HG03457 (cell line): ENCODE results near the gene STK38.
A peak's percentile ranks its signal among the peaks of the same experiment; 100 is the strongest.

Source experiments
- ATAC-seq: cut with Tn5 transposase; IDR thresholded peaks from one replicate; pipeline ENCODE4 v1.9.1; 2021; ENCODE audit warnings: moderate number of reproducible peaks; ENCODE audit not compliant: unreplicated experiment

STK38 gene

DNA sequence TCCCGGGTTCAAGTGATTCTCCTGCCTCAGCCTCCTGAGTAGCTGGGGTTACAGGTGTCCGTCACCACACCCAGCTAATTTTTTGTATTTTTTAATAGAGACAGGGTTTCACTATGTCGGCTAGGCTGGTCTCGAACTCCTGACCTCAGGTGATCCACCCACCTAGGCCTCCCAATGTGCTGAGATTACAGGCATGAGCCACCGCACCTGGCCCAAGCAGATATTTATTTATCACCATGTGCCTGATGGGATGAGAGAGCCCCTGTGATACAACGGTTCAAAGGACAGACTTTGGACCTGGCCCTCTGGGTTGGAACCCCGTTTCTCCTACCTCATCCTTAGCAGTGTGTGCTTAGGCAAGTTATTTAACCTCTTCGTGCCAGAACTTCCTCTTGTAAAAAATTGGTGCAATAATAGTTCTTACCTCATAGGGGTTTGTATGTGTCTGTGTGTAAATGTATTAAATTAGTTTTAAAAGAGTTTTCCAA, 19.2 kb upstream of the STK38 start:
- ATAC-seq = no peak

DNA sequence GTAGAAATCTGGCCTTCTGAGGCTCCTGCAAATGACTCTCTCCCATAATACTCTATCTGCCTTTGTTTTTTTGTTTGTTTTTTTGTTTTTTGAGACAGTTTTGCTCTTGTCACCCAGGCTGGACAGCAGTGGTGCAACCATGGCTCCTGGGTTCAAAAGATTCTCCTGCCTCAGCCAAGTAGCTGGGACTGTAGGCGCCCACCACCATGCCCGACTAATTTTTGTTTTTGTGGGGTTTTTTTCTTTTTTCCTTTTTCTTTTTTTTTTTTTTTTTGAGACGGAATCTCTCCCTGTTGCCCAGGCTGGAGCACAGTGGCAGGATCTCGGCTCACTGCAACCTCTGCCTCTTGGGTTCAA, 16.6 kb upstream of the STK38 start:
- no peak for ATAC-seq

DNA sequence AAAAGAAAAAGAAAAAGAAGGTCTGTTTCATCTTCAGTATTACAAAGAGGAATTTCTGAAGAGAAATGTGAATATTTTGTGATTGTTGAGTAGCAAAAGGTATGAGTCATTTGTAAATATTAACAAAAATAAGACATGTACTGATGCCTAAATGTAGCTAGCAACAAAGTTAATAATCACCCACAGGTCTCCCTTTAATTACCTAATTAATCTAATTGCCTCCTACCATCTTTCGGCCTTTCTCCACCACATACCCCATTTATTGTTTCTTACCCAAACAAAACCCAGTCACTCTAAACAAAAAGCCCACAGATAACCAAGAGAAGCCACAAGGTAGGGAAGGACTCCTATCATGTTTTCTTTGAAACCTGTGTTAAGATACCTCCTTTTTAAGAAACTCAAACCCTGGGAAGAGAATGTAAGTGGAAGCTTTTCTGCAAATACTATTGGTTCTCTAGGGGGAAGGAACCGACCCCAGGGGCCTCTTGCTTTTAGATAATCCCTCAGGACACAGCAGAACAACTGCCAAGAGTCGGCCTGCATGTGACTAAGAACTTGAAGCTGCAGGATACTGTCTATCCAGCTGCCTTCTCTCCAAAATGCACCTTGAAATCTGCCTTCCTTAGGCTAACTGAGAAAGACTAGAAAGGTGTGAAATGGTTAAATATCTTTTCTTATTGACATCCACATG, 16.1 kb upstream of the STK38 start:
- ATAC-seq = no peak

DNA sequence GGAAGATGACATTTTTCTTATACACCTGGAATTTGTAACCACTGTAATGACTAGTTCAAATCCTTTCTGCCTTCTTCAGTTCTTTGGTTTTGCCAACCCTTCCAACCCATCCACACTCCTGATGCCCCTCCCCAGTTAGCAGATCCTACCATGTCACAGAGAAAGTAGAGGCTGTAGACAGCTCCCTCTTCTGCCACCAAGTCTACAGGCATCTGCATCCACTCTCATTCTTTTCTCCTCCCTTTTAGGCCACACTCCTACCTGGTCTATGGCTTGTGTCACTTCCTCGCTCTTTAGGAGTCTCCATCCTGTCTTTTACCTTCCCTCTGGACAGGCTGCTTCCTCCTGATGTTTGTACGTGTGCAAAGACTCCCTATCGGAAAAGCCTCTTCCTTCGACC, 13.5 kb upstream of the STK38 start:
- no peak for ATAC-seq

DNA sequence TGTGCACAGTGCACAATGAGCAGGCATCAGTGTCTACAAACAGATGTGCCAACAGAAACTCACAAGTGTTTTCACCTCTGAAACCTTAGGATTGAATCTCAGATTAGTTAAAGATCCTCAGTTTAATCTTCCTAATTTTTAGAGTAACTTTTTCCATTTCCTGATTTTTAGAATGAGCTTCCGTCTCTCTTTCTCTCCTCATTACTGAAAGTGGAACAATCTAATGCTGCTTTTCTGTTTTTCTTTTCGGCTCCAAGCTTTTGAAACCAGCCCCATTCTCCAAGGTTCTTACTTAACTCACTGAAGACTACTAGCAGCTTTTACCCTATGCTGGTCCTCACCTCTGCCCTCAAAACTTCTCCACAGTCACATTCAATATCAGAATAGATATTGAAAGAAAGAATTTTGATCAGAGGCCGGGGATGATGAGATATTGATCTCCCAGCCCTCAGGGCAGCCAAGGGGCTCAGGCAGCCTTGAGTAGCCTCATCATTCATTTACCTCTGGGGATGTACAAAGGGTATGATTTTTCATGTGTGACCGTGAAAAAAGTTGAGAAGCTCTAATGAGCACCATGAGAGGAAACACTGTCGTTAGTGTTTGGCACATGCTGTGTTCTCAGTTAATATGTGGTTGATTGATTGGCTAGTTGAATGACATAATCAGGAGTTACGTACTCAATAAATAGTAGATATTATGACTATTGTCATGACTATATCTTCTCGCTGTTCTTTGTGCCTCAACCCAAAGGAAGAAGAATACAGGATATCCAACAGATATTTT, 11.9 kb upstream of the STK38 start:
- ATAC-seq = no peak

DNA sequence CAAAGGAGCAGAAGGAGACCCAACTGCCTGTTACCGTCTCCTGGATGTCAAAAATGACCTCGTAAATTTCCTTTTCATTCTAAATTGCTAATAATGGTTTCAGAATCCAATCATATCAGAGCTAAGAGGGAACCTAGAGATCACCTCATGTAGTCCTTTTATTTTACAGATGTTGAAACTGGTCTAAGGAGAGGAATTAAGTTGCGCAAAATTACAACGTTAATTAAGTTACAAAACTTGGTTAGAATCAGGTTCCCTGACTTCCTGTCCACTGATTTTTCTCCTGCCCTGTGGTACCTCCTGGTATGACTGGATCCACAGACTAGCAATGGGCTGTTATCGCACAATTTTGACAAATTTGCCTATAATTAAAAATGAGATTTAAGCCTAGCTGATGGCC, 9.0 kb upstream of the STK38 start:
- no peak for ATAC-seq

DNA sequence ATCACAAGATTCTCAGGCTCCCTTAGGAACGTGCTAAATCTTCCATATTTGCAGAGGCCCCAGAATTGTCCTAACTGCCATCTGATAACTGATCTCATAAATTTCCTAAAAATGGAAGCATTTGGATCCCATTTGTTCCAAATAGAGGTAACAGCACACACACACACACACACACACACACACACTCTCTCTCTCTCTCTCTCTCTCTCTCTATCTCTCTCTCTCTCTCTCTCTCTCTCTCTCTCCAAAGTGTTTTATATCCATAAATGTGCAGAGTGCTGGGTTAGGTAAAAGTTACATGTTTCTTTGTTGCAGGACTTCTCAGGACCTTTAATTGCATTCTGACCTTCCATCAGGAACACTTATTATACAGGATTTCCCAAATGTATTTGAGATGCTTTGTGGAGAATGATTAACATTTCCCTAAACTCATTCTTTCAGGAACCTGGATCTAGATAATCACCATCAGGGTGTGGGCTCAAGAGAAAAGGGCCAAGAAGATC, 8.5 kb upstream of the STK38 start:
- ATAC-seq = no peak

DNA sequence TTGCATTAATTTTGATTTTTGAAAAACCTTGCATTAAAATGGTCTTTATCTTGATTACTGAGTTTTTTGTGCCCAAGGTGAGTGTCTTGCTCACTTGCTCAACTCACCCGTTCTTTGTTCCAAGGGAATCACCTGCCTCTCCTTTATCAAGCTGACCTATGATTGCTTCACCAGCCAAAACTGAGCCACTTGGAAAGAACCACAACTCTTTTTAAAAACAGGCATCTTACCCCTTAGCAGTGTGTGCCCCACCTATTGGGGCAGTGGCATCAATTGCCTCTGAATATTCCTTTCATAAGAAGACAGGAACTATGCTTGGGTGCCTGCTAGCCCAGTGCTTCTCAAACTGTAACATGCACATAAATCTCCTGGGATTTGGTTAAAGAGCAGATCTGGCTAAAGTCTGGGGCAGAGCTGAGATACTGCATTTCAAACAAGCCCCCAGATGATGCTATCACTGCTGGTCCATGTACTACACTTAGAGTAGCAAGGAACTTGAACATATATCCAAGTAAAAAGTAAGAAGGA, 3.3 kb upstream of the STK38 start:
- no peak for ATAC-seq

DNA sequence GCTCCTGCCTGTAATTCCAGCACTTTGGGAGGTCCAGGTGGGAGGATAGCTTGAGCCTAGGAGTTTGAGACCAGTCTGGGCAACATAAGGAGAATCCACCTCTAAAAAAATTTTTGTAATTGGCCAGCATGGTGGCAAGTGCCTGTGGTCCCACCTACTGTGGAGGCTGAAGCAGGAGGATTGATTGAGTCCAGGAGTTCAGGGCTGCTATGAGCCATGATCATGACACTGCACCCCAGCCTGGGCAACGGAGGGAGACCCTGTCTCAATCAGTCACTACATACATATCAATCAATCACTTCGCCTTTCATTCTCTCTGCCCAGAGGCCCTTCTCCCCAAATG, 1.1 kb upstream of the STK38 start:
- no peak for ATAC-seq

DNA sequence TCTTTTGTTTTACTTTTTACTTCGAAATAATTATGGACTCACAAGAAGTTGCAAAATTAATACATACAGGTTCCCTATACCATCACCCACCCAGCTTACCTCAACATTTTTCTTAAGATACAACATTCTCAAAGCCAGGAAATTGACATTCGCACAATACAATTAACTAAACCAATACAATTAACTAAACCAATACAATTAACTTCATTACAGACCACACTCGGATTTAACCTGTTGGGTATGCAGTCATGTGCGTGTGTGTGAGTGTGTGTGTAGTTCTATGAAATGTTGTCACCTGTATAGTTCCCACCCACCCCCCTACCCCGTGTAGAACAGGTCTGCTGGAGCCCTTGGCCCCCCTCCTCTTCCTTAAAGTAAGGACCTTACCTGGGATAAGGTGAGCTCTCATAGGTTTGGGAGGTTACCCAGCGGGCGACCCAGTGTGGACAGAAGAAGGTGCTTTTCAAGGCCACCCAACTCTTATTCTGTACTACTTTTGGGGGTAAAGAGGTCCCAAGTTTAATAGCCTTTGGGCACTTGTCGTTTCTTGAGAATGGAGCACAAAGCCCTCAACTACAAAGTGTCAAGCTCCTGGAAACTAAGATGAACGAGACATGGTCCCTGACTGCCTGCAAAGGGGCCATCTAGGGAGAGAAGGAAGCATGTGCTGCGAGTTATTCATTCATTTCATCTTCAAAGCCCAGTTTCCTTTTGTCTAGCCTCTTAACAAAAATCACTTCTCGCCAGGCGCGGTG, 544 bp upstream of the STK38 start:
- ATAC-seq = no peak

DNA sequence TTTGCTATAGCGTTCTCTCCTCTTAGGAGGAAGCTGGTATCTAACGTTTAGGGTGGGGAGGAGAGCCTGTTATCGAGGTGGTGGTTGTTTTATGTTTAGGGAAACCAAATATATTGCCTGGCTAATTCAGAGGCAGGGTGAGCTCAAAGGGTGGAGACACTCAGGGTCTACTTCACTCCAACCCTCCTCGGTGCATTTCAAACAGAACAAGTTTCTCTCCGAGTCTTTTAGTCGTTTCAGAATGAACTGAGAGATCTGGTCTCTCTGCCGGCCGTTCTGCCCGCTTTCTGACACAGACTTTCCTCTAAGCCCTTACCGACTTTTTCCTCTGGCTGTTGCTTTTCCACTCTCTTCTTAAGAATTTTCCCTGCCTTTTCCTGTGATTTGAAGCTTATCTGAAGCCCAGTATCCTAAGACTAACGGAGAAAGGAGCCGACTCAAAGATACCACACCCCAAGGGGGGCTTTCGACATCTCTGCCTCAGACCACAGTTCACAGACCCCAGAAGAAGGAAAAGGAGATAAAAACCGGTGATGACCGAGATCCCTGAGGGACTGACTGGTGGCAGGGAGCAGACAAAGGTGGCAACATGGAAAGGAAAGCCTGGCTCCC, 865 bp downstream of the STK38 start:
- peak; percentile 19 for ATAC-seq

DNA sequence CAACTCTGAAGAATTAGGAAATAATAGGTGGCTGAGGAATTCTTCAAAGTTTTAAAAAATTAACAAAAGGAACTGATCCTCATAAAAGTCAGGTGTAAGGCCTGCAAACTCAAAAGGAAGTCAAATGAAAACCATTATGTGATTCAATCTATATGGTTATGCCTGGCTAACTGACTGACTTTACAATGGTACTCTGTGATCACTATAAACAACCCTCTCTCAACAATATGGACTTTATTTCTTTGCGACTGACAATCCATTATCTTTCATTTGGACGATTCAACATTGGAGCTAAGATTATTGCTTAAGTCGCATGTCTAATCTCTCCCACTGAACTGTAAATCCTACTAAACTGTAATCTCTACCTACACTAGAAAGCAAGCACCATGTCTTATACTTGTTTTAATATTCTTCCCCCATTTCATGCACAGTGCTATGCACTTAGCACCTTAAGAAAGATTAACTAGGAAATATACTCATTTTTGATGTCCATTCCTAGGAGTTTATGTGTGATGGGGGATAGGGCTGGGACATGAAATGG, 1.4 kb downstream of the STK38 start:
- no peak for ATAC-seq

DNA sequence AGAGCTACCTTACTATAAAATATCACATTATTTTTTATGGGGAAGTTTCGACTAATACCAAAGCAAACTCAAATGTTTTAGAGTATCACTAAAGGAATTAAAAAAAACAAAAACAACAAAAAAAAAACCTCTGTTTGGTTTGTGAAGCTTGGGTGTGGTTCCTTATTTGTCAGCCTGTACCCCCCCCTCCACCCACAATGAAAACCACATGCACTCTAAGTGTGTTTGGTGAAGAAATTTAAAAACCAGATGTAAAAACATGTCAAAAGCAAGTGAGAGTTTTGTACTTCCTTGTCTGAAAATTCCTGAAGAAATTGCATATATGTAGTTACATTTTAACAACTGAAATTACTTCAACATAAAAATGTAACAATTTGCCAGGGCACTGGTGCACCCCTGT, 3.1 kb downstream of the STK38 start:
- ATAC-seq = no peak

DNA sequence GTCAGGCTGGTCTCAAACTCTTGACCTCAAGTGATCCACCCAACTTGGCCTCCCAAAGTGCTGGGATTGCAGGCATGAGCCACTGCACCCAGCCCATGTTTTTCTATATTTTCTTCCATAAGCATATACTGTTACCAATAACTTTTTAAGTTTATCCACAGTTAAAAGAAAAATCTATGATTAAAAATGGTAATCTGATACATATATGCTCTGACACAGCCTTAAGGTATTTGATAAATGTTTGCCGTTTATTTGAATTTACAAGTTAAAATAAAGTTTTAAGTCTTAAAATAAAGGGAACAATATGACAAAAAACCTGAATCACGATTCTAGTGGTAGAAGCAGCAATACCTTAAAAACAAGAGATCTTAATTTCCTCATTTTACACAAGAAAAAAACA, 5.2 kb downstream of the STK38 start:
- no peak for ATAC-seq

DNA sequence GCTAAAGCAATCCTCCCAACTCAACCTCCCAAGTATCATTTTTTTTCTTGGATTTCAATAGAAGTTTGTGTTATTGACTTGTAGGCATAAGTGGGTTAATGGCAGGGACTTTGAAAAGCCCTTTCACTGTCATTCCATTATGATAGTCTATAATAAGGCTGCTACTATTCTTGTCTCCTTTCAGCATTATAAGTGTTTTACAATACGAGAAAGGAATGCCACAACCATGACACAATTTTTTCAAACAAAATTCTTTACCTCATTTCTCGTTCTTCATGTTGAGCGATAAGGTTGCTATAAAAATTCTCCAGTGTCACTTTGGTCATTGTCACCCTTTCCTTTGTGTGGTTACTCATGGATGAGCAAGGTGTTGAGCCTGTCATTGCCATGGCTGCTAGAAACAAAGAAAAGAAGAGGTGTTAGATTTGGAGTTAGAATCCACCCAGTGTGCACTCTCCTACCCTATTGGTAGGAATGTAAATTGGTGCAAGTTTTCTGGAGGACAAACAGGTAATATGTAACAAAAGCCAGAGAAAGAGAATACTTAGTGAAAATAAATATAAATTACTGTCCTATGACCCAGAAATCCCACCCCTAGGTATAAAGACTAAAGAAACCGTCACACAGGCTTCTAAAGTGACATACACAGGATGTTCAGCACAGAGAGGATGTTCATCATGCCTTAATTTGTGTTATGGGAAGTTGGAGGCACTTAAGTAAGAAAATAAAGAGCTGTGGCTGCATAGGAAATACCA, 7.3 kb downstream of the STK38 start:
- ATAC-seq = no peak

DNA sequence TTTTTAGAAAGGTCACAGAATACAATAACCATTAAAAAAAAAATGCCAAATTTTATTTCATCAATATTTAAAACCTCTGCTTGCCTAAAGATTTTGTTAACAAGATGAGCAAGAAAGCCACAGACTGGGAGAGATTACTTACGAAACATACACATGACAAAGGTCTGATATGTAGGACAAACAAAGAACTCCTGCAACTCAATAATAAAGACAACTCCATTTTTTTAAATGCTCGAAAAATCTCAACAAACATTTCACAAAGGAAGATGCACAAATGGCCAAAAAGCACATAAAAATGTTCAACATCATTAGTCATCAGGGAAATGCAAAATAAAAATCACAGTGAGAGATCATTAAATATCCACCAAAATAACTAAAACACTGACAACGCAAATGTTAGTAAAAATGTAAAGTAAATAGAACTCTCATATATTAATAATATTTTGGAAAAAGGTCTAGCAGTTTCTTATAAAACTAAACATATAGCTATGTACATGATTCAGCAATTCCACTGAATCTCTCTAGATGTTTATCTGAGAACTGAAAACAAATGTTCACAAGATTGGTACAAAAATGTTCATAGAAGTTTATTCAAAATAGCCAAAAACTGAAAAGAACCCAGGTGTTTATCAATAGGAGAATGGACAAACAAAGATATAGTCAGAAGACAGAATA, 10.3 kb downstream of the STK38 start:
- no peak for ATAC-seq

DNA sequence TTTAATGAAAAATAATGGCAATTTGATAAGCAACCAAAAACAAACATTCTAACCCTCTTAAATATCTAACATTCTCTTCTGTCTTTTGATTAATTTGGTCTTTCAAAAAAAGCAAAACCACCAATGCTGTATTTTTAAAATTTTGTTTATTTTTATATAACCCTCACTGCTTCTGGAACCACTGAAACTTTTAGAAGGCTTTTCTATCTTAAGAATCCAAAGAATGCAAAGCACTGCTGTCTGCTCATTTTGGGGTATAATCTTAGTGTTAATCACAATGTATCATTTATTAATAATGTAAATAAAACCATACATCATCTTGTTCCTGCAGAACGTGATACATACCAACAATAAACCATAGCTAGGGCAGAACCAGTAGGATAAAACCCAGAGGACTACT, 14.0 kb downstream of the STK38 start:
- no peak for ATAC-seq

DNA sequence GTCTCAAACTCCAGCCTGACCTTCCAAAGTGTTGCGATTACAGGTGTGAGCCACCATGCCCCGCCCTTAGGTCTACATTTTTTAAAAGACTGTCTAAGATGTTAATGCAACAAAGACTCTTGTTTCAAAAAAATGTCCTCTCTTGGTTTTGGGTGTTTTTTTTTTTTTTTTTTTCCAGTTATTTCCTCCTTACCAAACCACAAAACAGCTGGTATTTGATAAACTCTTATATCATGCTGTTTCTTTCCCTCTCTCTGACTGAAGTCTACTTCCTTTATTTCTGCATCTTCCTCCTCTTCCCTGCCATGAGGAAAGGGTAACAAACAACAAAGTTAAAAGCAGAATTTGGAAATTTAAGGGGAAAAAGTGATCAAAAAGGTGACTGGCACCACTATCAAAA, 21.2 kb downstream of the STK38 start:
- ATAC-seq = no peak

DNA sequence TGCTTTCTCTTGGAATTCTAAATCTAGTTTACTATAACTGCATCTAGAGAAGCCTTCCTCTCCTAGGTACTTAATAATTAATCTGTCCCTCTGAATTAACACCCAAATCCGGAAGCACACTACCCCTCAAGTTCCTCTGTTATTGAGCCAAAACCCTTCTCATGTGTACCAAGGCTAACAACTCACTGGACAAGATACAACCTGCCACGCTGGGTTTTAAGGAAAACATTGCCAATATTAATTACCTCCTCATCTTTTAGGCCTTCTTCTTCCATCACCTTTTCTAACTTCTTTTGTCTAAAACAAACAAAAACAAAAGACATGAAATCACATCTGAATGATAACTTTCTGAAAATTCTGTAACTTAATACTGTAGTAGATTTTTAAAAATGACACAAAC, 21.9 kb downstream of the STK38 start:
- no peak for ATAC-seq

DNA sequence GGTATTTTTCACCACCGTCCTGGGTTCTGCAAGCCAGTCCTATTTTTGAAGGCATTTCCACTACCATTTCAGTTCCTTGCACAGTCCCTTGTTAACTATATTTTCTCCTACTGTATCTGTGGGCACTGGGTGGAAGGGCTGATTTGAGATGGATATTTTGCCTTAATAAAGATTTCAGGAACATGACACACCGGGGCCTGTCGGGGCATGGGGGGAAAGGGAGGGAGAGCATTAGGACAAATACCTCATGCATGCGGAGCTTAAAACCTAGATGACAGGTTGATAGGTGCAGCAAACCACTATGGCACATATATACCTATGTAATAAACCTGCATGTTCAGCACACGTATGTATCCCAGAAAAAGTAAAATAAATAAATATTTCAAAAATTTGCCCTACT, 22.4 kb downstream of the STK38 start:
- ATAC-seq = no peak
